Stimulated activated CD4-positive, alpha-beta T cell treated with anti-CD3 and anti-CD28 coated beads, Interleukin-1b, Interleukin-23, amount 100 ng/mL, for 48 hours (primary cell): ENCODE measurements around the gene ATP1B4.
"Not testable (repeated sequence)": the region's sequence is repeated elsewhere in the genome, so short reads cannot be mapped to it uniquely, and the experiment has no call there.

Experiments used
- DNase-seq: peaks from one replicate; pipeline ENCODE4 v3.0.0-alpha.2; 2020

The ATP1B4 gene

GRCh38 chrX:120361764-120362305 lies at the start of gene ATP1B4:
TSS of gene ATP1B4 (plus strand) at chrX:120362089. CDS start at chrX:120362169, 80 bp downstream.
- no peak for DNase-seq

- DNase-seq = no peak
These were observed 46.1 kb upstream of the ATP1B4 start for GRCh38 chrX:120315776-120316175.

GRCh38 chrX:120316587-120317283 lies 45.2 kb upstream of the ATP1B4 start:
- no peak for DNase-seq

- no peak for DNase-seq
These were observed 43.5 kb upstream of the ATP1B4 start for GRCh38 chrX:120318411-120318810.

GRCh38 chrX:120321520-120322281 lies 40.2 kb upstream of the ATP1B4 start:
- no peak for DNase-seq

GRCh38 chrX:120331116-120331515 lies 30.8 kb upstream of the ATP1B4 start:
- DNase-seq = no peak

GRCh38 chrX:120332394-120332793 lies 29.5 kb upstream of the ATP1B4 start:
- DNase-seq = no peak

GRCh38 chrX:120334151-120334550 lies 27.7 kb upstream of the ATP1B4 start:
- no peak for DNase-seq

GRCh38 chrX:120334603-120335002 lies 27.3 kb upstream of the ATP1B4 start:
- DNase-seq = no peak

GRCh38 chrX:120335289-120335688 lies 26.6 kb upstream of the ATP1B4 start:
- DNase-seq = no peak

GRCh38 chrX:120336899-120337298 lies 25.0 kb upstream of the ATP1B4 start:
- no peak for DNase-seq

- not testable (repeated sequence) for DNase-seq
These were observed 17.3 kb upstream of the ATP1B4 start for GRCh38 chrX:120344566-120344965.

GRCh38 chrX:120350450-120351138 lies 11.3 kb upstream of the ATP1B4 start:
- DNase-seq = no peak

- no peak for DNase-seq
These were observed 5.8 kb upstream of the ATP1B4 start for GRCh38 chrX:120356084-120356483.

GRCh38 chrX:120357186-120357585 lies 4.7 kb upstream of the ATP1B4 start:
- no peak for DNase-seq

GRCh38 chrX:120358737-120359456 lies 3.0 kb upstream of the ATP1B4 start:
- DNase-seq = peak; percentile 60

GRCh38 chrX:120365320-120365719 lies 3.4 kb downstream of the ATP1B4 start:
- DNase-seq = peak; percentile 33

- DNase-seq = no peak
These were observed 4.1 kb downstream of the ATP1B4 start for GRCh38 chrX:120365968-120366367.

- DNase-seq = no peak
These were observed 4.9 kb downstream of the ATP1B4 start for GRCh38 chrX:120366794-120367193.

- no peak for DNase-seq
These were observed 5.7 kb downstream of the ATP1B4 start for GRCh38 chrX:120367402-120368109.

GRCh38 chrX:120372667-120373370 lies 10.9 kb downstream of the ATP1B4 start:
- no peak for DNase-seq
